Muscle of arm (tissue), 12 donors: Measurements from ENCODE around the gene RMDN3. TPM values are rescaled to one million over a fixed set of nuclear protein-coding genes. Genes with fewer than 3 reads are reported as not detected.

ENCODE experiments used
- DNase-seq: peaks from one replicate; pipeline ENCODE4 v3.0.0-alpha.2; 2013
- polyA plus RNA-seq, 12 donors: library from polyadenylated mRNA; unstranded; fragments of 120-200 nt; gene quantifications; one replicate each; pipeline ENCODE4 v1.2.1, GENCODE V29; 2013; ENCODE audit not compliant: insufficient read length in 12 of 12

RMDN3 gene
- polyA plus RNA-seq, 12 donors: 17.9 to 60.1 (median 21.2) TPM; not detected in 1

DNA sequence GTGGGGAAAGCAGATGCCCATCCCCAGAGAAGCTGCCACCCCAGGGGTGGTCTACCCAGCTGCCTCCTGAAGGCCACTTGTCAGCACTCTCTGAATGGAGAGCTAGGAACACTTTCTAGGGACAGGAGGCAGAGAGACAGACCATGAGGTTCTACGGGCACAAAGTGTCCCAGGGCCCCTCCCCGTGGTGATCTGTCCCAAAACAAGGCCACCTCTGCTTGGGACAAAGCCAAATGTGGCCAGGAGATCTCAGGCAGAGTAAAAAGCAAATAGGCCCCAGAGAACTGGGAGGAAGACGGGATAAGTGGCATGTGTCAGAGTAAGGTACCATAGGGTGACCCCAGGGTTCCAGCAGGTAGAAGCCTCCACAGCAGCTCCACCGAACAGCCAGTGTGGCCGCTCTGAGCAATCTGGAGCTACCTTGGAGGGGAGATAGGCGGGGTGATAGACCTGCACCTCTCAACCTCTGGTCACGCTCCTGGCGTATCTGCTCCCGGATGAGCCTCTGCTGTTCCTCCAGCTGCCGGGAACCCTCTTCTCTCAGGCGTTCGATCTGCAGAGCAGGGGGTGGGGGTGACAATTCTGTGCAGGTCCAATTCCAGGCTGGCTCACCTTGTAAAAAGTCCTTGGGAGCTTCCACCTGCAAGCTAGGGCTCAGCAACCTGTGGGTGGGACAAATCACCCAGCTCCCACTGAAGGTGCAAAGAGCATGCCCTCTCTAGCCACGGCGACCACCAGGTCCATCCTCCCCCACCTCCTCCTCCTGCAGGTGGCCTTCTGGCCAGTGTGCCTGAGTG, 20.9 kb upstream of the RMDN3 start:
- DNase-seq: no peak

DNA sequence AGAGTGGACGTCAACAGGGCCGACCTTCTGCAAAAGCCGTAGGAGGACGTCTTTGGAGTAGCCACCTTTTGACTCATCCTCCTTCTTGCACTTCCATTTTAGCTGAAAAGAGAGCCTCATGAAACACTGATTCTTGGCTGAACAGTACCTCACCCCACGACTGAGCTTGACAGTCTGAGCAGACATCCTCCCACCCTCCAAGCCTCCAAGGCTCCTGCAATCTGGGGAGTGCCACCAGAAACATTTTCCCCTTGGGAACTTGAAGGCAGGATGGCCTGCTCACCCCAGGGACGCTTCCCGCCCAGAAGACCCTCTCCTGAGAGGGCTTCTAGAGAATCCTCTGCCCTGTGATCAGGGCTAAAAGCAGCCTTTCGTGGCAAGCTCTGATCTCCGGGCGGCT, 20.0 kb upstream of the RMDN3 start:
- no peak for DNase-seq

DNA sequence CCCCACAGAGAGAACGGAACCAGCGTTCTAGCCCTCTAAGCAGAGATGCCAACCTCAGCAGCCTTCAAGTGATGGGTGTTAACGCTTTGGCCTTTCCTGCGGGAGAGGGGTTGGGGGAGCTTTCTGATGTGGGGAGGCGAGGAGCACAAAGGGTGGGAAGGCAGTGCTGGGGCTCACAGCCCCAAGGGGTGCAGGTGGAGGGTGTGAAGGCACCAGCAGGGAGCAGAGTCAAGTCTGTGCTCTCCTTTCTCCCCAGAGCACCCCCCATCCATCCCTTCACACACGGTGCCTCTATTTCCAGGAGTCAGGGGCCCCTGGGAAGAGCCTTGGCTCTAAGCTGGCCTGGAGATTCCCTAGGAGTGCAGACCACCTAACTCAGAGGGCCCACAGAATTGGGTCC, 18.8 kb upstream of the RMDN3 start:
- no peak for DNase-seq

DNA sequence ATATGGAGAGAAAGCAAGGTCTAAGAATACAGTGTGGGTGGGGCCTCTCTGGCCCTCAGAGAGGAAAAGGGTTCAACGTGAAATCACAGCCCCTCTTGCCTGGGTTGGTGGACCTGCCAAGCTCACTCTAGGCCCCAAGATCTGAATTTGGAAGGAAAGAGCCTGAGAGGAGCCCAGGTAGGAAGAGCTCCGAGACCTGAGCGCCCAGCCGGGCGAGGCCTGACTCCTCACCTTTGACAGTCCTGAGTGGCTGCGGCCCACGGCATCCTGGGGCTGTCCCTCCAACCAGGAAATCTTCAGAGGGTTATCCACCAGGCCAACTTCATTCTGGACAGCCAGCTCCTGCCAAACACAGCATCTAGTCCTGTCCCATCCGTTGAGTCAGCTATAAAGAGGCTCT, 18.4 kb upstream of the RMDN3 start:
- DNase-seq: no peak

DNA sequence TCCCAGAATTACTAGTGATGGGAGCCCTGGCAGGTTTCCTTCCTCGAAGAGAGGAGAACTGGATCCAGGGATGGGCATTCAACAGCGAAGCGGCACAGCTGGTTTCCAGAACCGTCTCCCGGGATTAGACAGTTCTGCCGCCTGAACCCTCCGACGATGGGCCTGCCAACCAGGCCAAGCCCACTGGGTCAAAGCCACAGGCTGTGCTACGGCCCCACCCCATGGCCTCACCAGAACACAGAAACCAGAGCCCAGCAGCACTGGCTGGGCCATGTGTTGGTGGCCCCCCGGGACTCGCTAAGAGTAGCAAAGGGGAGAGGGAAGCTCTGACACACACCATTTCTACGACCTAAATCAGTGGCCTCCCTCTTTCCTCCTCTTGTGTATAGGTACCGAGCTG, 17.0 kb upstream of the RMDN3 start:
- no peak for DNase-seq

DNA sequence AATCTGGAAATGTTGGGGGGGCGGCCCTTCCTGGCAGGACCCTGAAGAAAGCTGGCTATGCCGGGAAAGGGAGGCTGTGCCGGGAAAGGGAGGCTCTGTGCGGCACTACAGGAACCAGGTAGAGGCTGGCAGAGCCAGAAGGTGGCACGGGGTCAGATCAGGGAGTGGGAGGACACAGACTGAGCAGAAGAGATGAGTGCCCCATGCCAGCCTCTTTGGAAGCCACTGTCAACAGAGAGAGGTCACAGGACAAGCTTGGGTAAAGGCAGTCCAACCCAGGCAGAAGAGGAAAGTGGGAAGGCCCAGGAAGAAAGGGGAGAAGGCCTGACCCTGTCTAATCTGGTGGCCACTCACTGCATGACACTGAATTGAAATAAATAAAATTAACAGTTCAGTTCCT, 16.2 kb upstream of the RMDN3 start:
- DNase-seq: no peak

DNA sequence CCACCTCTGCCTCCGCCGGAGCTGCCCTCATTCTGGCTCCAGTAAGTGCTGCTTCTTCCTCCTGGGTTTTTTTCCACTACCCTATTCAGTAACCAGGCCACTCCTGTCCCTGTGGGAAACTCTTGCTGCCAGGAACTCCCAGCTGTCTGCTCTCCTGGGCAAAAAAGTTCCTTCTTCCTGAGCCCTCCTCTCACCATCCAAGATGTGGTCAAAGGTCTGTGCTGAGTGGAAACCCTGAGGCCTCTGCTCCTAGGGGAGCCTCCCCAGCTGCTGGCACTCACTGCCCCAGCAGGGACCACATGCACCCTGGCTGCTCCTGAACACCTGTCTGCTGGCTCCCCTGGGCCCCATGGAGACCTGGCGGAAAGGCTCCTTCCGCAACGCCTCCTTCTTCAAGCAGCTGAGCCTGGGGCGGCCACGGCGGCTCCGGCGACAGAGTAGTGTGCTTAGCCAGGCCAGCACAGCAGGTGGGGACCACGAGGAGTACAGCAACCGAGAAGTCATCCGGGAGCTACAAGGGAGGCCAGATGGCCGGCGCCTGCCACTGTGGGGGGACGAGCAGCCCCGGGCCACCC, 15.2 kb upstream of the RMDN3 start:
- DNase-seq: no peak

DNA sequence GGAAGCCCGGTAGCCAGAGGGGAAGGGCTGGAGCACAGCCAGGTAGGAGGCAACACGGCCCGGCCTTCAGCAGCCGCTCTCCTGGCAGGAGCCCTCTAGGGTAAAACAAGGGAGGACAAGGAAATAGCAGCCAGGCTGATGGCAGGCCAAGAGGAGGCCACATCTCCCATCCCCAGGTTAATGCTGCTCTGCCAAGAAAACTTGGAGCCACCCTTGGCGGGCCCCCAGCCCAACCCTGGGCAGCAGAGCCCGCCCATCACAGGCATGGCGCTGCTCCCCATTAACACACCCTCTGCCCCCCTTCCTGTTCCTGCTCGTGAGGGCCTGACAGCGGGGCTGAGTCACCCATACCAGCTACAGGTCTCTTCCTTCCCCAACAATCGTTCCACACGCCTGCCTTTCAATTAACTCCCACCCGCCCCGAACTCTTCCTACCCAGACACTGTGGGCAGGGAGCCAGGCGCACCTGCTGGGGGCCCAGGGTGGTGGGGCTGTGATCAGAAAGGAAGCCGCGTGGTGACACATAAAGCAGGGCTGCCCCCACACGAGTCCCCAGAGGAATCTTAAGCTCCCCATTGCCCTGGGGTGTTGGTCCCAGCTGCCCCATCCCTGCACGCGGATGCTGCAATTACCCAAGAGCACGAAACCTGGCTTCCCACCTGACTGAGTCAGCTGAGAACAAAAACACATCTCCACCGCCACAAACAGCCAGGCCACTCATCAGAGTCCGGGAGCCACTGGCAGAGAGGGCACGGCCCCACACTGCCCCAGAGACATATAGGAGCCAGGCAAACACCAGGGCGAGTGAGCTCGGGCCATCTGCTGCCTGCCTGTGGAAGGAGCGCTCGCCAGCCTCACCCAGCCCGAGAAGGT, 14.5 kb upstream of the RMDN3 start, which contains the start of gene C15orf62:
TSS of gene C15orf62 (plus strand) at position 707 of the 873 bp plus-strand sequence. CDS start 516 bp downstream, outside the sequence.
- DNase-seq: no peak

DNA sequence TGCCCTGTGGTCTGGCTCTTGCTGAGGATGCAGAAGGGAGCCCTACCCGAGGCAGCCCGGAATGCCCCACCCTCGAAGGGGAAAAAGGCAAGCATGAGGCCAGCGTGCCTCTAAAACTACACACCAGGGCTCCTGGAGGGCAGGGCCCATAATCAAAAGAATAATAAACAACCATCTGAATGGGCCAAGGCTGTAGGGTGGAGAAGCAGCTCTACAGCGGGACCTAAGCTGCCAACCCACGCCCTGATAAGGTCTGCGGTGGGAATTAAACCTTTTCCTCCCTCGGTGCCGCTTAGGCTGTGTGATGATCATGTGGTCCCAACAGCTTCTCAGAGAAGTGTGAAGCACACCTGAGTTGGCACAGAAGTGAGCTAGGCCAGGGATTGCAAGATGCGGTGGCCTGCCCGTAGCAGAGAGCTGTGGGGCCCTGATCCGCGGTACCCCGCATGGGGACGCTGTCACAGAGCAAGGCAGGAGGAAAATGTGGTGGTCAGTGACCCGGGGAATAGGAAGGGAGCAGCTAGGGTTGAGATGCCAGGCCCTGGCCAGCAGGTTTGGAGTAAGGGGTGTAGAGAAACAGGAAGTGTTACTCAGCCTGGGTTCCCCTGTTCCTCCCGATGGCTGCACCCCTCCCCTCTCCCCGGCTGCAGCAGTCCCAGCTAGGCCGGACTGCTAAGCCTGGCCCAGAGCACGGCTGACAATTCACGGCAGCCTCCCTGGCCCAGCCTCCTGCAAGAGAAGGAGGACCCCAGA, 13.6 kb upstream of the RMDN3 start:
- DNase-seq: no peak

DNA sequence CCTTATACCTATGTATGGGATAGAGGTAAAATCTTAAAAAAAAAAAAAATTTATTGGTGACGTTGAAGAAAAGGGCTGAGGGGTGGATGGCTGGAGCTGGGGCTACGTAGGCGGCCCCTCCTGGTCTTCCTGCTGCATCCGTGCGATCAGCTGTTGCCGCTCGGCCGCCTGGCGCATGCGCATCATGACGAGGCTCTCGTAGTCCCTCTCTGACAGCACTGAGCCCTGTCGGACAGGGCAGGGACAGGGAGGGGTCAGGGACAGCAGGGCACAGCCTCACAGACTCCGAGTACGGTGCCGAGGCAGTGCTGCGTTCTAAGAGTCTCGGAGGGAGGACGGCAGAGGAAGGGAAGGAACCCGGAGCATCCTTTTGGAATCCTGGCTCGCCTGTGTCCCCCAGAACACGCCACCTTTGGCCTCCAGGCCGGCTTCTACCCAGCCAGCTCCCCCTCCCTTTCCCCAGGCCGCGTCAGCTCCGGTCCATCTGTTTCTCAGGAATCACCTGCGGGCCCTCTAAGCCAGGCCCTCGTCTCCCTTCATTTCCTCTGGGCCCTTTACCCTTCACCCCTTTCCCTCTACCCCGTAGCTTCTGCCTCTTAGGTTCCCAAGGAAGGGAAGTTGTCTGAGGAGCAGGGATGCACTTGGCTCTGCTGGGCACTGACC, 12.9 kb upstream of the RMDN3 start:
- DNase-seq: no peak

DNA sequence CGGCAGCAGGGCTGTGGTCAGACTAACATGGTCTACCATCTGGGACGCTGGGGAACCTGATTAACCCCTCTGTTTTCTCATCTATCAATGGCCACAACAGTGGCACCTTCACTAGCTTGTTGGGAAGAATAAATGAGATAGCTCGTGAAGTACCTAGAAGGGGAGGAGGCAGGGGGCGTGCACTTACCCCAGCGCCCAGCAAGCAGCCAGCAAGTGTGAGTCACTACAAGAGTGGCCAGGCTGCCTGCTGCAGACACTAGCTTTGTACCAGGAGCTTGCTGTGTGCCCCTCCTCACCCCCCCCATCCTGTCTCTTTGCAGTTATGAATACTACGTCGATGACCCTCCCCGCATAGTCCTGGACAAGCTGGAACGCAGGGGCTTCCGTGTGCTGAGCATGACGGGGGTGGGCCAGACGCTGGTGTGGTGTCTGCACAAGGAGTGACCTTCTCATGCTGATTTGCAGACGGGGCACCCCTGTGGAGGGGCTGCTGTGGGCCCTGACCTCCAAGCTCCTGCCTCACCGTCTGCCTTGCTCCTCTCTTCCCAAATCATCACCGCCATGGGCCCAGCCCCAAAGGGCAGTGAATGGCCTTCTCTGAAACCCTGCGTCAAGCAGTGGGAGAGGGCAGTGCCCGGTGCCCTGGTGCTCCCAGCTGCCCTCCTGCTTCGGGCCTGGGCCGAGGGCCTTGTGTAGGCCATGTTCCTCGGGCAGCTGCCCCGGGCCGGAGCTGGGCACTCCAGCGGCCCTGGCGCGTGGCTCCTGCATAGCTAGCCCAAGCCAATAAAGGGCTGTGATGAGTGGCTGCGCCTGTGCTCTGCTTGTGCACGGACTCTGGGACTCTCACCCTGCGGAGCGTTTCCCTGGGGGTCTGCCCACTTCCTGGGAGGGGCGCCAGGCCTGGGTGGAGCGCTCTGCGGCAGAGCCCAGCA, 12.1 kb upstream of the RMDN3 start:
- DNase-seq: no peak

DNA sequence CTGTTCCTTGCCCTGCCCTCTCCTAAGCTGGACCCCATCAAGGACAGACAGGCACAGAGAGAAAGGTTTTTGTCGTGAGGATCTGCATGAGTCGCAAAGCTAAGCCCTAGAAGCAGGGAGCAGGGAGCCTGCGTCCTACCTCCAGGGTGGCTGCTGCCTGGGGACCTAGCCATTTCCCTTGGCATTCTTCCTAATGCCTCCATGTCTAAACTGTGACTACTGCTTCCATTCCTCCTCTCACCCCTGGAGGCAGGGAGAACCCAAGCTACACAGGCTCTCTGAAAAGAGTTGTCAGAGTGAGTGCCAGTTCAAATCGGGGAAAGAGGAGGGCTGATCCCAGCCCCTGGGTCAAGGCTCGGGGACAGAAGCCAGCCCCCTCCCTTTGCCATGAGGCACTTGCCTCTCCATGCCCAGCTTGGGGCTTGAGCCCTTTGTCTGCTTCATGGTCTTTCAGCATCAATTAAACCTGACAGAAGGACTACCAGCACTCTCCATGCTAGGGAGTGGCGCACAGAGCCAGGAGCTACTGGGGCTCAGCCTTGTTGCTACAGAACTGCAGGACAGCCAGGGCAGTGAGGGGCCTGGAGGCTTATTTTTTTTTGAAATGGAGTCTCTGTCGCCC, 11.3 kb upstream of the RMDN3 start:
- DNase-seq: no peak

DNA sequence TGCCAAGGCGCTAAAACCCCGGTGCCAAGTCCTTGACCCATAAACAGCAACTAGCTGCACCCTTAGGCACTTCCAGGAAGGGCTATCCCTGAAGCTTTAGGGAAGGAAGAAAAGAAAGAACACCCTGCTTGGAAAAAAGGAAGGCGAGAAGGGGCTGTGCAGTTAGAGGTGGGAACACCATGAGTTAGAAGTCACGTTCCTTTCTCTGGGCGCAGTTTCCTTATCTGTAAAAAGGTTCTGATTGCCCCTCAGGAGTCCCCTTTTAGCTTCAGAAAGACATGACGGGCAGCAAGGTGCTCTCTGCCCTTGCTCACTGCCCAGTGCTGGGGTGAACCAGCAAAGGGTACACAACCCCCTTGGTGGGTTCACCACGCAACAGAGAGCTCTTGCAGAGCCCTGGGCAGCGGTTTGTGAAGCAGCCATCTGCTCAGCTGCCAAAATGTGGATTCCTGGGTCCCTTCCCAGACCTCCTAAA, 9.6 kb upstream of the RMDN3 start:
- DNase-seq: no peak

DNA sequence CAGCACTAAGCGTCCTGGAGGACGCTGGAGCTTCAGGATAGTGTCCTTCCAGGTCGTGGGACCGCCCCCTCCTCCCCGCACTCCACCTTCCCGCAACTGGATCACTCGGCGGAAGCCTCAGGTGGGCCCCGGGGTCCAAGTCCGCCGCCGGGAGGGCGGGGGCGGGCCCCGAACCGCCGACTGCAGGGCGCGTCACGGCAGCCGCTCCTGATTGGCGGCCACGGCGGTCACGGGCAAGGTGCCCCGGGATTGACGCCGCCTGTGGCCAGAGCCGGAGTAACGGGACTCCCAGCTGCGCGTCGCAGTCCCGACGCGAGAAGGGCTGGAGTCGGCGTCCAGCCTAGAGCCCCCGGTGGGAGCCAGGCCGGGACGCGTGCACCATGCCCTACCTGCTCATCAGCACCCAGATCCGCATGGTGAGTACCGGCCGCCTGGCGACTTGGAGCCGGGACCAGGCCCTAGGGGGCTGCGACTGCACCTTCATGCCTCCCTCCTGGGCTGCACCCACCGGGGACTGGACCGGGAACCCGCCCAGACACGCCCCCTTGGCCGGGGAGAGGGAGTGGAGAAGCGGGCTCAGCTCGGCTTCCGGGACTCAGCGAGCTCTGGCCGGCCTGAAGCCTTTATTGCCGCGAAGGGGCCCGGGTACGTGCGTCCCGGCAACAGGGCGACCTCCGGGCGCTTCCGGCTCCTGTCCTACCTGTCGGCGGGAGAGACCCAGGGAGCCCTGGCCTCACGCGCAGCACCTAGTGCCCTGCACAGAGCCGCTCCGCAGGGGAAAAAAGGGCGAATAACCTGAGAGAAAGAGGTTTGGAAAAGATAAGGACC, 9.0 kb upstream of the RMDN3 start, which contains the start of gene GCHFR:
TSS of gene GCHFR (plus strand) at position 268 of the 828 bp plus-strand sequence. CDS start at position 381, 113 bp downstream.
- DNase-seq: peak; percentile 74

DNA sequence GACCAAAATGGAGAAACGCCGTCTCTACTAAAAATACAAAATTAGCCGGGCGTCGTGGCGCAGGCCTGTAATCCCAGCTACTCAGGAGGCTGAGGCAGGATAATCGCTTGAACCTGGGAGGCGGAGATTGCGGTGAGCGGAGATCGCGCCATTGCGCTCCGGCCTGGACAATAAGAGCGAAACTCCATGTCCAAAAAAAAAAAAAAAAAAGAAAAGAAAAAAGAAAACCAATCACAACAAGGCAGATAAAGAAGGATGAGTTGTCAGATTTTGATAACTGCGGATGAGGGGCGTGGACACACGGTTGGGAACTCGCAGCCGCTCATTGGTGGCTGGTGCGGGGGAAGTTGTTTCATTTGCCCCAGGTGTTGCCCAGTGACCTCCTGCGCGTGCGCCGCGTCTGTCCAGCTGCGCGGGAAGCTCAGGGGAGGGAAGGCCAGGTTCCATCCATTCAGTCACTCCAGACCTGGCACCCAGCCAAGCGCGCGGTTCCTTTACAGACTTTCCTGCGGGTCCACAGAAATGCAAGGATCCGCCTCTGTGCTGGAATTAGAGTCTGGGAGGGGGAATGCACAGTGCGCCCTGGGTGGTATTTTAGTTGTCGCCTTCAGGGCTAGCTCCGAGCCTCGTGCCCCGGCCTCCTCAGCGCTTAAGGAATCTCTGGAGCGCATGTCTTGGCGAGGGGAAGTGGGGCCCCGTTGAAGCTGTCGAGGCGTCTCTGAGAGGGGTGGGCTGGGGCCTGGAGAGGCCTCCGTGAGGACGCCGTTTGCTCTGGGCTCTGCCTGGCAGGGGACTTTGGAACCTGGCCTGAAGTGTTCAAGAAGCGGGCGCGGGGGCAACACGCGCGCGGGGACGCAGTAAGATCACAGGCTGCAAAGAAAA, 8.1 kb upstream of the RMDN3 start:
- DNase-seq: peak; percentile 71

DNA sequence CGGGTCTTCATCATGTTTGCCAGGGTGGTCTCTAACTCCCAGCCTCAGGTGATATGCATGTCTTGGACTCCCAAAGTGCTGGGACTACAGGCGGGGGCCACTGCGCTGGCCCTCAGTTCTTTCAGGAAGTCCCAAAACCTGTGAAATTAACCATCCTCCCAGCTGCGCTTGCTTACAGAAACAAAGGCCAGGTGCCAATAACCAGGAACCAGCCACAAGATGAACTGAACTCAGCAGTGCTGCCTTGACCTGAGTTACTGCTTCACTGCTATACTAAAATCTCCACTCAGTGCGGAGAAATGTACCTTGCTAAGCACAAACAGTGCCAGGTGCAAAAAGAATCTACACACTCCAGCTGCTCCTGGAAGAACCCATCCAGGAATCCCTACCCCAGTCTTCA, 4.9 kb upstream of the RMDN3 start:
- DNase-seq: no peak

DNA sequence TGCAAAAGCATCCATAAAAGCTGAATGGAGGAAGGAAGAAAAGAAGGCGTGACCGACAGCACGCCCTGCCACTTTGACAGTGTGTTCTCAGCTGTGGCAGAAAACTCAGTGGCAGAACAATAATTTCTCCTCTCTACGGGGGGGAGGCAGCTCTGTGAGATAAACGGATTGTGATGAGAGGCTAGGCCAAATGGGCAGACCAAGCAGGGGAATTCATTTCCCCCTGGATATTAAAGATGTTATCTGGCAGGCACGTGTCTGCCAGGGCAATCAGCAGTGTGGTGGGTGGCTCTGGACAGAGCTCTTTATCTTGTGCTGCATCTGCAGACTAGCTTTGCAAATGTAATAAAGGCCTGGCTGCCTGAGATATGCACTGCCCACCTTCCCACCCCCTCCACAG, 1.9 kb upstream of the RMDN3 start:
- no peak for DNase-seq
